ENCODE measurements around the gene GPALPP1. TPM values are rescaled to one million over a fixed set of nuclear protein-coding genes. Genes with fewer than 3 reads are reported as not detected.
"Not testable (repeated sequence)": the region's sequence is repeated elsewhere in the genome, so short reads cannot be mapped to it uniquely, and the experiment has no call there.

GPALPP1 gene
- total RNA-seq, 1 donor from 2014 or later: 18.5 TPM

DNA sequence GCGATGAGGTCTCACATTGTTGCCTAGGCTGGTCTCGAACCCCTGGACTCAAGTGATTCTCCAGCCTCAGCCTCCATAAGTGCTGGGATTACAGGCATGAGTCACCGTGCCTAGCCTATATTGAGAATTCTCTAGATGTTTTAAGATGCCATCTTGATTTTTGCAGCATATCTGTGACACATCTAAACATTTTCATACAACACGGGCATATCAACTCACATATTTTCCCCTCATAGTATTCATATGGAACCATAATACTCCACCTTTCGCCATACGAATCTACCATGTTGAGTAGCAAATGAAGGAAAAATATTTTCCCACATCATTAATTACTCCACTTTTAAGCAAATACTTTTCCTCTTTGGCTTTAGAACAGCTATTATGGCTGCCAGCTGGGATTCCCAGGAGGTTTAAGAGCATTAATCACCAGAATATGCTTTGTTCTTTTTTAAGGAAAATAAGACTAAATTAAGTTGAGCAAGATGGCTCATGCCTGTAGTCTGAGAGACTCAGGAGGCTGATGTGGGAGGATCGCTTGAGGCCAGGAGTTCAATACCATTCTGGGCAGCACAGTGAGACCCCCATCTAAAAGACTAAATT is 74.0 kb downstream of the GPALPP1 start:
- no peaks in the 10 kb centered on the region for H3K79me2 ChIP-seq (ENCODE audit: insufficient read depth, low read length)
- no peaks in the 10 kb centered on the region for H4K20me1 ChIP-seq (ENCODE audit: insufficient read depth, low read length)
- no peaks in the 10 kb centered on the region for H3K4me1 ChIP-seq (ENCODE audit: insufficient read depth, low read length)
- H3K27me3 ChIP-seq (ENCODE audit: insufficient read depth, low read length): no peaks in the 10 kb centered on the region
- Mint-ChIP-seq H3K9me3 (ENCODE audit: unreplicated experiment) (no peaks in the 10 kb centered on the region), H3K27ac (ENCODE audit: unreplicated experiment) (no peak overlapping the region), H3K4me1 (ENCODE audit: low read depth, unreplicated experiment) (no peaks in the 10 kb centered on the region), H3K4me3 (ENCODE audit: unreplicated experiment) (no peak overlapping the region), H3K27me3 (ENCODE audit: low read depth, unreplicated experiment) (no peaks in the 10 kb centered on the region), H3K36me3 (ENCODE audit: low read depth, unreplicated experiment) (no peaks in the 10 kb centered on the region)
- H3K36me3 ChIP-seq (ENCODE audit: insufficient read depth, low read length): no peaks in the 10 kb centered on the region
- H3K9me3 ChIP-seq (ENCODE audit: insufficient read depth, low read depth, low read length): no peaks in the 10 kb centered on the region
- TF ChIP-seq, protein P1, sequence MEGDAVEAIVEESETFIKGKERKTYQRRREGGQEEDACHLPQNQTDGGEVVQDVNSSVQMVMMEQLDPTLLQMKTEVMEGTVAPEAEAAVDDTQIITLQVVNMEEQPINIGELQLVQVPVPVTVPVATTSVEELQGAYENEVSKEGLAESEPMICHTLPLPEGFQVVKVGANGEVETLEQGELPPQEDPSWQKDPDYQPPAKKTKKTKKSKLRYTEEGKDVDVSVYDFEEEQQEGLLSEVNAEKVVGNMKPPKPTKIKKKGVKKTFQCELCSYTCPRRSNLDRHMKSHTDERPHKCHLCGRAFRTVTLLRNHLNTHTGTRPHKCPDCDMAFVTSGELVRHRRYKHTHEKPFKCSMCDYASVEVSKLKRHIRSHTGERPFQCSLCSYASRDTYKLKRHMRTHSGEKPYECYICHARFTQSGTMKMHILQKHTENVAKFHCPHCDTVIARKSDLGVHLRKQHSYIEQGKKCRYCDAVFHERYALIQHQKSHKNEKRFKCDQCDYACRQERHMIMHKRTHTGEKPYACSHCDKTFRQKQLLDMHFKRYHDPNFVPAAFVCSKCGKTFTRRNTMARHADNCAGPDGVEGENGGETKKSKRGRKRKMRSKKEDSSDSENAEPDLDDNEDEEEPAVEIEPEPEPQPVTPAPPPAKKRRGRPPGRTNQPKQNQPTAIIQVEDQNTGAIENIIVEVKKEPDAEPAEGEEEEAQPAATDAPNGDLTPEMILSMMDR (IDR thresholded peaks at IDR 0.05; ENCODE audit: insufficient read depth, low read depth, low read length): no peak
- TF ChIP-seq EZH2 (IDR thresholded peaks at IDR 0.05; ENCODE audit: insufficient read depth, low read length): no peak
- H2AFZ ChIP-seq (ENCODE audit: low read depth, low read length): no peak overlapping the region
- DNase-seq (ENCODE audit: low read depth) (peak; percentile 88), FAIRE-seq (peak; percentile 29)
- H3K4me2 ChIP-seq (ENCODE audit: low read length): no peak overlapping the region
- no peak overlapping the region for H3K27ac ChIP-seq (ENCODE audit: low read depth, low read length)
- no peak overlapping the region for H3K4me3 ChIP-seq (ENCODE audit: insufficient read depth, low read depth, low read length)
- no peak overlapping the region for H3K9ac ChIP-seq (ENCODE audit: low read length)

DNA sequence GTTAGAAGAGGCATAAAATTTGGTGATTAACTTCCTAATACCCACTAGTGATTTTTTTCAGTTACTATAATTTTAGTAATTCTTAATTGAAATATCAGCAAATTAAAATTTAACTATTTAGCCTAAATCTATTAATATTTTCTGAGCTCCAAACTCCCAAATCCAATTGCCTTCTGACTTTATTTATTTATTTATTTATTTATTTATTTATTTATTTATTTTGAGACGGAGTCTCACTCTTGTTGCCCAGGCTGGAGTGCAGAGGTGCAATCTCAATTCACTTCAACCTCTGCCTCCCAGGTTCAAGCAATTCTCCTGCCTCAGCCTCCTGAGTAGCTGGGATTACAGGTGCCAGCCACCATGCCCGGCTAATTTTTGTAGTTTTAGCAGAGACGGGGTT is 74.6 kb downstream of the GPALPP1 start:
- H3K9me3 Mint-ChIP-seq (ENCODE audit: unreplicated experiment); H3K9ac ChIP-seq (ENCODE audit: low read length); H3K4me3 Mint-ChIP-seq (ENCODE audit: unreplicated experiment); H3K9me3 ChIP-seq (ENCODE audit: insufficient read depth, low read depth, low read length); H3K36me3 Mint-ChIP-seq (ENCODE audit: low read depth, unreplicated experiment); H2AFZ ChIP-seq (ENCODE audit: low read depth, low read length); H3K4me1 ChIP-seq (ENCODE audit: insufficient read depth, low read length); H3K27me3 ChIP-seq (ENCODE audit: insufficient read depth, low read length); H3K4me1 Mint-ChIP-seq (ENCODE audit: low read depth, unreplicated experiment); H3K27ac ChIP-seq (ENCODE audit: low read depth, low read length); H3K4me2 ChIP-seq (ENCODE audit: low read length); H3K4me3 ChIP-seq (ENCODE audit: insufficient read depth, low read depth, low read length); H4K20me1 ChIP-seq (ENCODE audit: insufficient read depth, low read length); H3K79me2 ChIP-seq (ENCODE audit: insufficient read depth, low read length); H3K36me3 ChIP-seq (ENCODE audit: insufficient read depth, low read length); DNase-seq (ENCODE audit: low read depth); H3K27ac Mint-ChIP-seq (ENCODE audit: unreplicated experiment); H3K27me3 Mint-ChIP-seq (ENCODE audit: low read depth, unreplicated experiment); FAIRE-seq: not testable (repeated sequence)

DNA sequence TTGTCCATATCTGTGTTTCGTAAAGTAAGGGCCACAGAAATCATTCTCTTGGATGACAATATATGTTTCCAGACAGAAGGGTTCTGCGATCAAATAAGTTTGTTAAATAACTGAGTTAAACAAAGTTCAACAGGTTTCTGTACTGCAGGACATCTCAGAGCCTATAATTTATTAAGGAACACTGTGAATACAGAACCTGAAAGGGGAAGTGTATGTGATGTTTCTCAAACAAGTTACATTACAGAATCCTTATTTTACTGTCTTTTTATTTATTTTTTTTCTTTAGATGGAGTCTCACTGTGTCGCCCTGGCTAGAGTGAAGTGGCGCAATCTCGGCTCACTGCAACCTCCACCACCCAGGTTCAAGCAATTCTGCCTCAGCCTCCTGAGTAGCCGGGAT is 75.6 kb downstream of the GPALPP1 start:
- Mint-ChIP-seq H3K36me3 (ENCODE audit: low read depth, unreplicated experiment) (no peaks in the 10 kb centered on the region), H3K4me3 (ENCODE audit: unreplicated experiment) (no peak overlapping the region), H3K4me1 (ENCODE audit: low read depth, unreplicated experiment) (no peaks in the 10 kb centered on the region), H3K27ac (ENCODE audit: unreplicated experiment) (no peak overlapping the region), H3K27me3 (ENCODE audit: low read depth, unreplicated experiment) (peaks cover 4% of the 10 kb centered on the region), H3K9me3 (ENCODE audit: unreplicated experiment) (no peaks in the 10 kb centered on the region)
- Histone ChIP-seq H3K4me1 (ENCODE audit: insufficient read depth, low read length) (no peaks in the 10 kb centered on the region), H4K20me1 (ENCODE audit: insufficient read depth, low read length) (no peaks in the 10 kb centered on the region), H3K27ac (ENCODE audit: low read depth, low read length) (no peak overlapping the region), H3K9me3 (ENCODE audit: insufficient read depth, low read depth, low read length) (no peaks in the 10 kb centered on the region), H3K27me3 (ENCODE audit: insufficient read depth, low read length) (no peaks in the 10 kb centered on the region), H3K79me2 (ENCODE audit: insufficient read depth, low read length) (no peaks in the 10 kb centered on the region), H3K4me3 (ENCODE audit: insufficient read depth, low read depth, low read length) (no peak overlapping the region), H3K9ac (ENCODE audit: low read length) (no peak overlapping the region), H3K4me2 (ENCODE audit: low read length) (no peak overlapping the region), H3K36me3 (ENCODE audit: insufficient read depth, low read length) (no peaks in the 10 kb centered on the region), H2AFZ (ENCODE audit: low read depth, low read length) (no peak overlapping the region)
- FAIRE-seq (no peak), DNase-seq (ENCODE audit: low read depth) (no peak)
- TF ChIP-seq, protein P1 (IDR thresholded peaks at IDR 0.05; ENCODE audit: insufficient read depth, low read depth, low read length): no peak
- no peak for TF ChIP-seq EZH2 (IDR thresholded peaks at IDR 0.05; ENCODE audit: insufficient read depth, low read length)
